ENCODE data around the gene H2AZ2.
A peak's percentile ranks its signal among the peaks of the same experiment; 100 is the strongest.

The H2AZ2 gene

GRCh38 chr7:44889086-44889781 lies 41.3 kb upstream of the H2AZ2 start:
- no peak for DNase-seq (ENCODE audit: low read depth)
- H3K4me3 ChIP-seq (ENCODE audit: low read depth, low read length), result no peak overlapping the region
- in situ Hi-C loops (cut with HindIII; ENCODE audit: low sequenced_read_pairs), result no loop called here
- TF ChIP-seq CTCF (IDR thresholded peaks at IDR 0.05; ENCODE audit: low read depth, low read length, missing control alignments), result no peak

- in situ Hi-C loops (cut with HindIII; ENCODE audit: low sequenced_read_pairs), result no loop called here
- no peak for TF ChIP-seq CTCF (IDR thresholded peaks at IDR 0.05; ENCODE audit: low read depth, low read length, missing control alignments)
- no peak for DNase-seq (ENCODE audit: low read depth)
- no peak overlapping the region for H3K4me3 ChIP-seq (ENCODE audit: low read depth, low read length)
These were observed 39.4 kb upstream of the H2AZ2 start for GRCh38 chr7:44887293-44887692.

- in situ Hi-C loops (cut with HindIII; ENCODE audit: low sequenced_read_pairs), result no loop called here
- DNase-seq (ENCODE audit: low read depth), result peak; percentile 86
- no peak for TF ChIP-seq CTCF (IDR thresholded peaks at IDR 0.05; ENCODE audit: low read depth, low read length, missing control alignments)
- H3K4me3 ChIP-seq (ENCODE audit: low read depth, low read length), result peak within 1 kb of the TSS; percentile 60
These were observed 37.8 kb upstream of the H2AZ2 start, which contains the start of gene PURB for GRCh38 chr7:44885394-44886317. Gene PURB (minus strand): TSS chr7:44885530. CDS start chr7:44885348, 182 bp downstream.

- TF ChIP-seq CTCF (IDR thresholded peaks at IDR 0.05; ENCODE audit: low read depth, low read length, missing control alignments), result no peak
- peak overlapping the region; percentile 60 for H3K4me3 ChIP-seq (ENCODE audit: low read depth, low read length)
- in situ Hi-C loops (cut with HindIII; ENCODE audit: low sequenced_read_pairs), result no loop called here
- DNase-seq (ENCODE audit: low read depth), result no peak
These were observed 36.9 kb upstream of the H2AZ2 start for GRCh38 chr7:44884621-44885393.

GRCh38 chr7:44883961-44884620 lies 36.2 kb upstream of the H2AZ2 start:
- no peak for TF ChIP-seq CTCF (IDR thresholded peaks at IDR 0.05; ENCODE audit: low read depth, low read length, missing control alignments)
- H3K4me3 ChIP-seq (ENCODE audit: low read depth, low read length), result peak overlapping the region; percentile 60
- no peak for DNase-seq (ENCODE audit: low read depth)
- in situ Hi-C loops (cut with HindIII; ENCODE audit: low sequenced_read_pairs), result no loop called here

GRCh38 chr7:44882899-44883298 lies 35.0 kb upstream of the H2AZ2 start:
- DNase-seq (ENCODE audit: low read depth), result no peak
- H3K4me3 ChIP-seq (ENCODE audit: low read depth, low read length), result peak overlapping the region; percentile 60
- in situ Hi-C loops (cut with HindIII; ENCODE audit: low sequenced_read_pairs), result no loop called here

More at GRCh38 chr7:44882899-44883298, 35.0 kb upstream of the H2AZ2 start:
- TF ChIP-seq CTCF (IDR thresholded peaks at IDR 0.05; ENCODE audit: low read depth, low read length, missing control alignments), result no peak

Data from astrocyte of the cerebellum (primary cell).